ENCODE data around the gene YBX1. TPM values are rescaled to one million over a fixed set of nuclear protein-coding genes. Genes with fewer than 3 reads are reported as not detected.
A peak's percentile ranks its signal among the peaks of the same experiment; 100 is the strongest.

YBX1 gene
- total RNA-seq, 1 experiment from 2014 or later = 1,098 TPM

GRCh38 chr1:42657981-42658876, 24.0 kb upstream of the YBX1 start, which contains the start of gene PPIH (continued):
- TF ChIP-seq SP1 (CRISPR knock-in tag; conservative IDR thresholded peaks at IDR 0.05) = peak; percentile 97
- TF ChIP-seq PREB (CRISPR knock-in tag; IDR thresholded peaks at IDR 0.05; ENCODE audit: borderline replicate concordance) = no peak
- TF ChIP-seq ZBTB21 (CRISPR knock-in tag; IDR thresholded peaks at IDR 0.05; ENCODE audit: borderline replicate concordance) = no peak
- TF ChIP-seq, protein P1, sequence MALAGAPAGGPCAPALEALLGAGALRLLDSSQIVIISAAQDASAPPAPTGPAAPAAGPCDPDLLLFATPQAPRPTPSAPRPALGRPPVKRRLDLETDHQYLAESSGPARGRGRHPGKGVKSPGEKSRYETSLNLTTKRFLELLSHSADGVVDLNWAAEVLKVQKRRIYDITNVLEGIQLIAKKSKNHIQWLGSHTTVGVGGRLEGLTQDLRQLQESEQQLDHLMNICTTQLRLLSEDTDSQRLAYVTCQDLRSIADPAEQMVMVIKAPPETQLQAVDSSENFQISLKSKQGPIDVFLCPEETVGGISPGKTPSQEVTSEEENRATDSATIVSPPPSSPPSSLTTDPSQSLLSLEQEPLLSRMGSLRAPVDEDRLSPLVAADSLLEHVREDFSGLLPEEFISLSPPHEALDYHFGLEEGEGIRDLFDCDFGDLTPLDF (CRISPR knock-in tag; IDR thresholded peaks at IDR 0.05) = no peak
- 0 out of 2 replicates have a peak, but pooled peaks have one; percentile 39 for TF ChIP-seq ZNF281 (CRISPR knock-in tag; IDR thresholded peaks at IDR 0.05)
- no peak for TF ChIP-seq JAZF1 (CRISPR knock-in tag; IDR thresholded peaks at IDR 0.05)
- TF ChIP-seq SMAD3 (CRISPR knock-in tag; IDR thresholded peaks at IDR 0.05; ENCODE audit: borderline replicate concordance) = peak; percentile 89; the same call in 1 of the 2 replicates
- 0 out of 2 replicates have a peak, but pooled peaks have one; percentile 29 for TF ChIP-seq ELF4 (CRISPR knock-in tag; IDR thresholded peaks at IDR 0.05; ENCODE audit: low read depth)
- TF ChIP-seq NR2C2 (CRISPR knock-in tag; IDR thresholded peaks at IDR 0.05) = peak; percentile 98
- 0 out of 2 replicates have a peak, but pooled peaks have one; percentile 38 for TF ChIP-seq FOXJ3 (CRISPR knock-in tag; IDR thresholded peaks at IDR 0.05; ENCODE audit: borderline replicate concordance)
- TF ChIP-seq ETV6 (CRISPR knock-in tag; IDR thresholded peaks at IDR 0.05) = peak; percentile 34; the same call in 1 of the 2 replicates
- TF ChIP-seq, protein P2, sequence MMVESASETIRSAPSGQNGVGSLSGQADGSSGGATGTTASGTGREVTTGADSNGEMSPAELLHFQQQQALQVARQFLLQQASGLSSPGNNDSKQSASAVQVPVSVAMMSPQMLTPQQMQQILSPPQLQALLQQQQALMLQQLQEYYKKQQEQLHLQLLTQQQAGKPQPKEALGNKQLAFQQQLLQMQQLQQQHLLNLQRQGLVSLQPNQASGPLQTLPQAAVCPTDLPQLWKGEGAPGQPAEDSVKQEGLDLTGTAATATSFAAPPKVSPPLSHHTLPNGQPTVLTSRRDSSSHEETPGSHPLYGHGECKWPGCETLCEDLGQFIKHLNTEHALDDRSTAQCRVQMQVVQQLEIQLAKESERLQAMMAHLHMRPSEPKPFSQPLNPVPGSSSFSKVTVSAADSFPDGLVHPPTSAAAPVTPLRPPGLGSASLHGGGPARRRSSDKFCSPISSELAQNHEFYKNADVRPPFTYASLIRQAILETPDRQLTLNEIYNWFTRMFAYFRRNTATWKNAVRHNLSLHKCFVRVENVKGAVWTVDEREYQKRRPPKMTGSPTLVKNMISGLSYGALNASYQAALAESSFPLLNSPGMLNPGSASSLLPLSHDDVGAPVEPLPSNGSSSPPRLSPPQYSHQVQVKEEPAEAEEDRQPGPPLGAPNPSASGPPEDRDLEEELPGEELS (CRISPR knock-in tag; IDR thresholded peaks at IDR 0.05) = 0 out of 2 replicates have a peak, but pooled peaks have one; percentile 46
- TF ChIP-seq SOX15 (CRISPR knock-in tag; IDR thresholded peaks at IDR 0.05) = no peak
- peak; percentile 82 for TF ChIP-seq FOXK1 (CRISPR knock-in tag; IDR thresholded peaks at IDR 0.05)
- TF ChIP-seq PRDM15 (CRISPR knock-in tag; IDR thresholded peaks at IDR 0.05) = peak; percentile 99
- no peak for TF ChIP-seq ZNF416 (CRISPR knock-in tag; IDR thresholded peaks at IDR 0.05)
- TF ChIP-seq IRF1 (CRISPR knock-in tag; IDR thresholded peaks at IDR 0.05) = peak; percentile 16; the same call in 1 of the 2 replicates
- no peak; the same call in 1 of the 2 replicates for TF ChIP-seq IRF2 (CRISPR knock-in tag; IDR thresholded peaks at IDR 0.05; ENCODE audit: borderline replicate concordance, low read depth)
- TF ChIP-seq HMGXB4 (CRISPR knock-in tag; IDR thresholded peaks at IDR 0.05) = peak; percentile 79; the same call in 1 of the 2 replicates
- TF ChIP-seq GABPB1 (CRISPR knock-in tag; IDR thresholded peaks at IDR 0.05) = peak; percentile 93
